Transverse colon (tissue), 3 donors: Measurements from ENCODE around the gene TFRC.
"Not testable (repeated sequence)": the region's sequence is repeated elsewhere in the genome, so short reads cannot be mapped to it uniquely, and the experiment has no call there.

Experiments used
- CTCF ChIP-seq, 5 experiments: fragments of 200-600 bp in 3 of 5; fragments of 450-650 bp in 2 of 5; sonication (generic) in 3 of 5; IDR thresholded peaks; 1 replicate in 2 of 5; 2 replicates in 3 of 5; pipeline ENCODE4 v1.5.1; 2016 to 2017; ENCODE audit warnings: antibody characterized with exemption in 5 of 5, inconsistent platforms in 3 of 5, mild to moderate bottlenecking in 2 of 5, moderate library complexity in 1 of 5
- EP300 ChIP-seq: sonication (generic); formaldehyde crosslinking; IDR thresholded peaks from one replicate; pipeline ENCODE4 v1.6.1; 2017; ENCODE audit warnings: antibody characterized with exemption, low read depth
- POLR2A ChIP-seq: fragments of 450-650 bp; IDR thresholded peaks from one replicate; pipeline ENCODE4 v1.6.1; 2016; ENCODE audit warnings: antibody characterized with exemption, mild to moderate bottlenecking, moderate library complexity

- TF ChIP-seq CTCF (IDR thresholded peaks at IDR 0.05); POLR2A; EP300: not testable (repeated sequence)
These were observed 13.1 kb downstream of the TFRC start for GRCh38 chr3:196068812-196069211.
